Chondrocyte (in vitro differentiated cells): ENCODE measurements around the gene LAMA5. TPM values are rescaled to one million over a fixed set of nuclear protein-coding genes. Genes with fewer than 3 reads are reported as not detected.

ENCODE experiments used
- DNase-seq: peaks from one replicate; pipeline ENCODE4 v3.0.0; 2021; ENCODE audit warnings: mixed read lengths, low spot score
- H3K27ac Mint-ChIP-seq: one replicate; pipeline ENCODE4 v1.8.0; 2021; ENCODE audit warnings: mild to moderate bottlenecking, moderate library complexity, mixed read lengths; ENCODE audit not compliant: unreplicated experiment
- H3K27me3 Mint-ChIP-seq: 2 replicates; pipeline ENCODE4 v1.8.0; 2021; ENCODE audit warnings: low read depth, mixed read lengths
- H3K36me3 Mint-ChIP-seq: 2 replicates; pipeline ENCODE4 v1.8.0; 2021; ENCODE audit warnings: low read depth, mixed read lengths
- H3K4me1 Mint-ChIP-seq: 2 replicates; pipeline ENCODE4 v1.8.0; 2021; ENCODE audit warnings: low read depth, mild to moderate bottlenecking, mixed read lengths
- H3K4me3 Mint-ChIP-seq: one replicate; pipeline ENCODE4 v1.8.0; 2021; ENCODE audit warnings: mild to moderate bottlenecking, moderate library complexity, mixed read lengths; ENCODE audit not compliant: unreplicated experiment
- H3K9me3 Mint-ChIP-seq: 2 replicates; pipeline ENCODE4 v1.8.0; 2021; ENCODE audit warnings: low read depth, mixed read lengths
- CTCF ChIP-seq: fragments of 200-600 bp; sonication (generic); IDR thresholded peaks from 2 replicates; pipeline ENCODE4 v1.5.0; 2021; ENCODE audit warnings: antibody characterized with exemption, mild to moderate bottlenecking, moderate library complexity
- total RNA-seq: library from RNA; stranded (reverse); gene quantifications from 3 replicates; pipeline ENCODE4 v1.2.1, GENCODE V29; 2021

LAMA5 gene
- total RNA-seq, 1 donor from 2014 or later: 368 TPM

- H3K9me3 Mint-ChIP-seq: no peaks in the 10 kb centered on the region
- no peak for TF ChIP-seq CTCF
- DNase-seq: no peak
- no peaks in the 10 kb centered on the region for H3K27me3 Mint-ChIP-seq
- H3K27ac Mint-ChIP-seq: no peak overlapping the region
- H3K4me1 Mint-ChIP-seq: no peaks in the 10 kb centered on the region
- H3K4me3 Mint-ChIP-seq: no peak overlapping the region
- peaks cover 32% of the 10 kb centered on the region for H3K36me3 Mint-ChIP-seq
Observed at GRCh38 chr20:62326959-62327725, 40.0 kb downstream of the LAMA5 start.

GRCh38 chr20:62326559-62326958 lies 40.6 kb downstream of the LAMA5 start:
- no peak for DNase-seq
- no peak for TF ChIP-seq CTCF
- no peak overlapping the region for H3K4me3 Mint-ChIP-seq
- H3K27ac Mint-ChIP-seq: no peak overlapping the region
- H3K27me3 Mint-ChIP-seq: no peaks in the 10 kb centered on the region
- H3K36me3 Mint-ChIP-seq: peaks cover 32% of the 10 kb centered on the region
- no peaks in the 10 kb centered on the region for H3K9me3 Mint-ChIP-seq
- H3K4me1 Mint-ChIP-seq: no peaks in the 10 kb centered on the region

- H3K27me3 Mint-ChIP-seq: no peaks in the 10 kb centered on the region
- TF ChIP-seq CTCF: no peak
- H3K36me3 Mint-ChIP-seq: peaks cover 30% of the 10 kb centered on the region
Observed at GRCh38 chr20:62325172-62325905, 41.8 kb downstream of the LAMA5 start.

GRCh38 chr20:62323980-62324906 lies 42.9 kb downstream of the LAMA5 start:
- no peak for TF ChIP-seq CTCF
- no peaks in the 10 kb centered on the region for H3K9me3 Mint-ChIP-seq

More at GRCh38 chr20:62325172-62325905, 41.8 kb downstream of the LAMA5 start:
- no peak for DNase-seq
- H3K4me1 Mint-ChIP-seq: no peaks in the 10 kb centered on the region
- H3K9me3 Mint-ChIP-seq: no peaks in the 10 kb centered on the region
- H3K4me3 Mint-ChIP-seq: no peak overlapping the region
- no peak overlapping the region for H3K27ac Mint-ChIP-seq

More at GRCh38 chr20:62323980-62324906, 42.9 kb downstream of the LAMA5 start:
- H3K4me1 Mint-ChIP-seq: no peaks in the 10 kb centered on the region
- no peaks in the 10 kb centered on the region for H3K27me3 Mint-ChIP-seq
- no peak overlapping the region for H3K27ac Mint-ChIP-seq
- H3K36me3 Mint-ChIP-seq: peaks cover 29% of the 10 kb centered on the region
- H3K4me3 Mint-ChIP-seq: no peak overlapping the region
- no peak for DNase-seq
